Measurements from ENCODE around the gene A4GALT.
"Not testable (repeated sequence)": the region's sequence is repeated elsewhere in the genome, so short reads cannot be mapped to it uniquely, and the experiment has no call there.

A4GALT gene

GRCh38 chr22:42740320-42740719 lies 19.6 kb upstream of the A4GALT start:
- DNase-seq = not testable (repeated sequence)

GRCh38 chr22:42734406-42734805 lies 13.7 kb upstream of the A4GALT start:
- DNase-seq = no peak

- DNase-seq = not testable (repeated sequence)
Measured at GRCh38 chr22:42733394-42733793, 12.7 kb upstream of the A4GALT start.

- DNase-seq = no peak
Measured at GRCh38 chr22:42732081-42732480, 11.4 kb upstream of the A4GALT start.

- DNase-seq = no peak
Measured at GRCh38 chr22:42726811-42727210, 6.1 kb upstream of the A4GALT start.

- no peak for DNase-seq
Measured at GRCh38 chr22:42725606-42726355, 5.1 kb upstream of the A4GALT start.

- no peak for DNase-seq
Measured at GRCh38 chr22:42724062-42724461, 3.4 kb upstream of the A4GALT start.

- no peak for DNase-seq
Measured at GRCh38 chr22:42721045-42721434, 370 bp upstream of the A4GALT start.

- no peak for DNase-seq
Measured at GRCh38 chr22:42719656-42720262, 911 bp downstream of the A4GALT start.

- DNase-seq = no peak
Measured at GRCh38 chr22:42719133-42719532, 1.5 kb downstream of the A4GALT start.

- no peak for DNase-seq
Measured at GRCh38 chr22:42717197-42717928, 3.3 kb downstream of the A4GALT start.

GRCh38 chr22:42716649-42717127 lies 4.0 kb downstream of the A4GALT start:
- no peak for DNase-seq

- no peak for DNase-seq
Measured at GRCh38 chr22:42716221-42716620, 4.4 kb downstream of the A4GALT start.

- no peak for DNase-seq
Measured at GRCh38 chr22:42714768-42715390, 5.8 kb downstream of the A4GALT start.

- no peak for DNase-seq
Measured at GRCh38 chr22:42714308-42714707, 6.4 kb downstream of the A4GALT start.

GRCh38 chr22:42711895-42712837 lies 8.5 kb downstream of the A4GALT start:
- DNase-seq = no peak

- no peak for DNase-seq
Measured at GRCh38 chr22:42711281-42711731, 9.4 kb downstream of the A4GALT start.

- DNase-seq = no peak
Measured at GRCh38 chr22:42708417-42708816, 12.3 kb downstream of the A4GALT start.

- no peak for DNase-seq
Measured at GRCh38 chr22:42707496-42707895, 13.2 kb downstream of the A4GALT start.

GRCh38 chr22:42704896-42705295 lies 15.8 kb downstream of the A4GALT start:
- no peak for DNase-seq

GRCh38 chr22:42702675-42703074 lies 18.0 kb downstream of the A4GALT start:
- DNase-seq = no peak

GRCh38 chr22:42701694-42702093 lies 19.0 kb downstream of the A4GALT start:
- DNase-seq = no peak
